Upper lobe of right lung (tissue), 1 donor: ENCODE data around the gene C10orf71. TPM values are rescaled to one million over a fixed set of nuclear protein-coding genes. Genes with fewer than 3 reads are reported as not detected.

Experiments used
- ATAC-seq: fragments of 200-7000 bp; cut with Tn5 transposase; one replicate; pipeline ENCODE4 v1.9.1; 2020; ENCODE audit warnings: mild to moderate bottlenecking, moderate library complexity
- DNase-seq: peaks from one replicate; pipeline ENCODE4 v3.0.0-alpha.2; 2020
- H3K27ac ChIP-seq: fragments of 200-600 bp; one replicate; pipeline ENCODE4 v1.8.0; 2022
- H3K27me3 ChIP-seq: fragments of 200-600 bp; one replicate; pipeline ENCODE4 v1.8.0; 2022; ENCODE audit warnings: mild to moderate bottlenecking
- H3K36me3 ChIP-seq: fragments of 200-600 bp; one replicate; pipeline ENCODE4 v1.8.0; 2022
- H3K4me1 ChIP-seq: fragments of 200-600 bp; one replicate; pipeline ENCODE4 v1.8.0; 2022
- H3K4me3 ChIP-seq: fragments of 200-600 bp; one replicate; pipeline ENCODE4 v1.8.0; 2022; ENCODE audit warnings: mild to moderate bottlenecking
- H3K9me3 ChIP-seq: fragments of 200-600 bp; one replicate; pipeline ENCODE4 v1.8.0; 2022
- CTCF ChIP-seq: fragments of 200-600 bp; IDR thresholded peaks from one replicate; pipeline ENCODE4 v1.8.0; 2022; ENCODE audit warnings: antibody characterized with exemption
- intact Hi-C: fragments of 100-400 bp; cut with DNase I; formaldehyde crosslinking; loops from one replicate; pipeline ENCODE4 v1.11.0; 2022
- total RNA-seq: library from RNA; stranded (reverse); fragmentation: NEBNext Ultra II Directional; extraction: Animal tissue kit (Norgen Biotek cat#: 25700); gene quantifications from one replicate; pipeline ENCODE4 v1.2.1, GENCODE V29; 2021
- donor health status: DM: no; HTN: yes; CAD: no; lungs with severe emphysema.

C10orf71 gene
- total RNA-seq, 1 donor from 2014 or later = not detected

DNA sequence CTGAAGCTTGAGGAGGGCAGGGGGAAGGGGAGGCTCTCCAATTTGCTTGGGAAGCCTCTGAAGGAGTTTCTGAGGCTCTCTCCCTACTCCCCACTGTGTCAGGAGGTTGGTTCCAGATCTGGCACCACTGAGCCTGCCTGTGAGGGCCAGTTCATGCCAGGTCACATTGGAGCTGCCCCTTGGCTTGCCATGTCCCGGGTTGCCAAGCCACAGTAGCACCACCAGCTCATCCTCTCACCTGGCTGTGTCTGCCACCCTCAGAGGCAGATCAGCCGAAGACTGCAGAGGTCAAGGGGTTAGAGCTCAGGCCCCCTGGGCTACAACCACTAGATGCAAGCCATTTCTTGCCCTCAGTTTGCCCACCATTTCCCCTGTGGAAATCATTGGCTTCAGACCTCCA lies 3.1 kb downstream of the C10orf71 start:
- DNase-seq = no peak
- ATAC-seq = no peak
- Histone ChIP-seq H3K27ac (no peak overlapping the region), H3K4me3 (no peak overlapping the region), H3K9me3 (no peaks in the 10 kb centered on the region), H3K36me3 (no peaks in the 10 kb centered on the region), H3K4me1 (peaks cover 6% of the 10 kb centered on the region), H3K27me3 (no peaks in the 10 kb centered on the region)
- intact Hi-C loops = no loop called here
- no peak for TF ChIP-seq CTCF

DNA sequence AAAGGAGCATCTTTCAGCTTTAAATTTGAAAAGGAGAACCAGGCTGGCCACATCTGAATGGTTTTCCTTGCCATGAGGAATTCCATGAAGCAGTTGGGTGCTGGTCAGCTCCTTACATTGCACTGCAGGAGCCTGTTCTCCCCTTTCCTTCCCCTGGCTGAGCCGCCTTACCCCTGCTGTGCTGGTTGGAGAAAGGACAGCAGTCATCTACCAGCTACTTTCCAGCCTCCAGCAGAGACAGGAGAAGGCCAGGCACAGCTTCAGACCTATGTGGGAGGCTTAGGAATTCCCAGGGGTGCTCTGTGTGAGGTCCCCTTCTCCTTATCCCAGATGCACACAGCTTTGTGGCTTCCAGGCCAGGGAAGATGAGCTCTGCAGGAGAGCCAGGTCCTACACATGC lies 4.7 kb downstream of the C10orf71 start:
- DNase-seq (no peak), ATAC-seq (no peak)
- Histone ChIP-seq H3K4me3 (no peak overlapping the region), H3K27ac (no peak overlapping the region), H3K9me3 (no peaks in the 10 kb centered on the region), H3K27me3 (no peaks in the 10 kb centered on the region), H3K36me3 (no peaks in the 10 kb centered on the region), H3K4me1 (no peaks in the 10 kb centered on the region)
- intact Hi-C loops = no loop called here
- TF ChIP-seq CTCF = no peak

DNA sequence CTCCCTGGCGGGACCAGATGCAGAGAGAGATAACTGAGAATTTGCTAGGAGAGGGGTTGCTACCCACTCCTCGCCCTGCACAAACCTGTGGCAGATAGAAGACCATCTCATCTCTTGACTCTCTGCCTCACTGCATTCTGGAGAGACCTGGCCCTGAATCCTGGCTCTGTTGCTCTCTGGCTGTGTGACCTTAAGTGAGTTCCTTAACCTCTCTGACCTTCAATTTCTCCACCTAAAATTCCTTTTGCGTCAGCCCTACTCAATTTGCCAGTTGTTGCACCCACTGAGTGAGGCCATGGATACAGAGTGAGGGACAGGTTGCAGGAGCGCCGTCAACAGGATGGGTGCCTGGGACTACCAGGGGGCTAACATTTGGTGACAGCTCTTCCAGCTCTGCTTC lies 5.2 kb downstream of the C10orf71 start:
- no peak overlapping the region for H3K4me3 ChIP-seq
- no peaks in the 10 kb centered on the region for H3K9me3 ChIP-seq
- ATAC-seq = no peak
- H3K27ac ChIP-seq = no peak overlapping the region
- H3K36me3 ChIP-seq = no peaks in the 10 kb centered on the region
- H3K4me1 ChIP-seq = no peaks in the 10 kb centered on the region
- no peaks in the 10 kb centered on the region for H3K27me3 ChIP-seq
- intact Hi-C loops = no loop called here
- no peak for DNase-seq
- TF ChIP-seq CTCF = no peak

GRCh38 chr10:49307921-49308320 lies 9.0 kb downstream of the C10orf71 start:
- DNase-seq (peak; percentile 56), ATAC-seq (no peak)
- H3K4me1 ChIP-seq = peaks cover 4% of the 10 kb centered on the region
- H3K27me3 ChIP-seq = no peaks in the 10 kb centered on the region
- no peaks in the 10 kb centered on the region for H3K36me3 ChIP-seq
- no peak for TF ChIP-seq CTCF
- H3K9me3 ChIP-seq = no peaks in the 10 kb centered on the region
- intact Hi-C loops = no loop called here
- H3K4me3 ChIP-seq = no peak overlapping the region
- no peak overlapping the region for H3K27ac ChIP-seq

- intact Hi-C loops = no loop called here
- DNase-seq = peak; percentile 25
Observed at GRCh38 chr10:49308881-49309280, 9.9 kb downstream of the C10orf71 start.

More at GRCh38 chr10:49308881-49309280, 9.9 kb downstream of the C10orf71 start:
- no peaks in the 10 kb centered on the region for H3K27me3 ChIP-seq
- ATAC-seq = no peak
- H3K4me3 ChIP-seq = no peak overlapping the region
- H3K4me1 ChIP-seq = peaks cover 4% of the 10 kb centered on the region
- no peaks in the 10 kb centered on the region for H3K36me3 ChIP-seq
- H3K9me3 ChIP-seq = no peaks in the 10 kb centered on the region
- no peak overlapping the region for H3K27ac ChIP-seq
- TF ChIP-seq CTCF = no peak
